ENCODE data around the gene FIS1. TPM values are rescaled to one million over a fixed set of nuclear protein-coding genes. Genes with fewer than 3 reads are reported as not detected.
"Not testable (repeated sequence)": the region's sequence is repeated elsewhere in the genome, so short reads cannot be mapped to it uniquely, and the experiment has no call there.

Gene FIS1
- total RNA-seq, 2 experiments from 2014 or later = 128 to 129 TPM

DNA sequence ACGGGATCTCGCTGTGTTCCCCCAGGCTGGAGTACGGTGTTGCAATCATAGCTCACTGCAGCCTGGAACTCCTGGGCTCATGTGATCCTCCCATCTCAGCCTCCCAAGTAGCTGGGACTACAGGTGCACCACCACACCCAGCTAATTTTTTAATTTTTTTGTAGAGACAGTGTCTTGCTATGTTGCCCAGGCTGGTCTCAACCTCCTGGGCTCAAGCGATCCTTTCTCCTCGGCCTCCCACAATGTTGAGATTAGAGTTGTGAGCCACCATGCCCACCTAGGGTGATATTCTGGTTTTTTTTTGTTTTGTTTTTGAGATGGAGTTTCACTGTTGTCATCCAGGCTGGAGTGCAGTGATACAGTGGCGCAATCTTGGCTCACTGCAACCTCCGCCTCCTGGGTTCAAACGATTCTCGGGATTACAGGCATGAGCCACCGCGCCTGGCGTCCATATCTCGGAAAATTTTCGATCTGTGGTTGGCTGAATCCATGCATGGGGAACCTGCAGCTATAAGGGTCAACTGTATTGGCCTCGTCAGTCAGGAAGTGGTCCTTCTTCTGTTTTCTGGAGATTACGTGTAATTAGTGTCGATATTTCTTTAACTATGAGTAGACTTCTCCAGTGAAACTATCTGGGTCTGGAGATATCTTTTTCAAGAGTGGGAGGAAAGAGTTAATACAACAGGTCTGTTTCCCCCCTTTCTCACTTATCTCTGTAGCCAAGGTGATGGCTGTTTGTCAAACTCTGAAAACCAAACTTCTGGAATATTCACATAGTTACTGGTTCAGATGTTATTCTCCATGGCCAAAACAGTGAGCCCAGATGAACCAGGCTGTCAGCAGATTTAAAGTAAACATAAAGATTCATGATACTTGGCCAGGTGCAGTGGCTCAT lies 21.0 kb upstream of the FIS1 start:
- ChIA-PET POLR2A (no interaction called here), CTCF (interaction anchor here (1.5 to 1.7 kb wide), 2 partner anchors 22 to 74 kb away, joined by 3 to 4 read pairs; no protein-coding TSS in a partner anchor)

DNA sequence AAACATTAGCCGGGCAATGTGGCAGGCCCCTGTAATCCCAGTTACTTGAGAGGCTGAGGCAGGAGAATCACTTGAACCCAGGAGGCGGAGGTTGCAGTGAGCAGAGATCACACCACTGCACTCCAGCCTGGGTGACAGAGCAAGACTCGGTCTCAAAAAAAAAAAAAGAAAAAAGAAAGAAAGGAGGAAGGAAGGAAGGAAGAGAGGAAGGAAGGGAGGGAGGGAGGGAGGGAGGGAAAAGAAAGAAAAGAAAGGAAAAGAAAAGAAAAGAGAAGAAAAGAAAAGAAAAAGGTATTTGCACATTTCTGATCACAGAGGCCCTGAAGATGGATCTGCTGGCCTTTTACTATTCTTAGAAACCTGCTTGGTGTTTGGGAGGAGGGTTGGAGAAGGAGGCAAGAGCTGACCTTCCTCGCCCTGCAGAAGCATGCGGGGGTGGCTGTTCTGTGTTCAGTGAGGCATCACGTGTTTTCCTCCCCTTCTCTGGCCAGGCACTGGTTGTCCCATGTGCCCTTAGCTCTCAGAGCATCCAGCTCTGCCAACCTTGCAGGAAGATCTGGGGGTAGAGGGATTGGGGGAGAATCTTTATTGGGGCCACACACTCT lies 19.3 kb upstream of the FIS1 start:
- POLR2A ChIA-PET = not testable (repeated sequence)
- CTCF ChIA-PET = interaction anchor here (1.5 kb wide), 1 partner anchor 72 kb away, joined by 4 read pairs; no protein-coding TSS in a partner anchor

DNA sequence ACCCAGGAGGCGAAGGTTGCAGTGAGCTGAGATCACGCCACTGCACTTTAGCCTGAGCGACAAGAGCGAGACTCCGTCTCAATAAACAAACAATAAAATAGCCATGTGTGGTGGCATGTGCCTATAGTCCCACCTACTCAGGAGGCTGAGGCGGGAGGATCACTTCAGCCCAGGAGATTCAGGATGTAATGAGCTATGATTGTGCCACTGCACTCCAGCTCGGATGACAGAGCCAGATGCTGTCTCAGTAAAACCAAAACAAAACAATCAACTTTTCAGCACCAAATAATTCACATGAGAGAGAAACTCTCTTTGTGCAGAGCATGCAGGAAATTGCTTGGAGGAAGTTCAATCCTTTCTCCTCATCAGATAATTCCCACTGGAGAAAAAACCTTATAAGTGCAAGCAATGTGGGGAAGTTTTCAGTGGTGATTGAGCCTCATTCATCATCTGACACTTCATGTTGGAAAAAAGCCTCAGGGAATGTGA lies 13.4 kb upstream of the FIS1 start:
- ChIA-PET POLR2A (no interaction called here), CTCF (interaction anchor here (0.7 to 1.2 kb wide), 2 partner anchors 12 to 16 kb away, joined by 3 read pairs; no protein-coding TSS in a partner anchor)

- ChIA-PET POLR2A (no interaction called here), CTCF (interaction anchor here (0.8 to 1.8 kb wide), 2 partner anchors 12 to 60 kb away, joined by 3 to 8 read pairs; no protein-coding TSS in a partner anchor)
Measured at GRCh38 chr7:101255796-101256195, 10.9 kb upstream of the FIS1 start.

DNA sequence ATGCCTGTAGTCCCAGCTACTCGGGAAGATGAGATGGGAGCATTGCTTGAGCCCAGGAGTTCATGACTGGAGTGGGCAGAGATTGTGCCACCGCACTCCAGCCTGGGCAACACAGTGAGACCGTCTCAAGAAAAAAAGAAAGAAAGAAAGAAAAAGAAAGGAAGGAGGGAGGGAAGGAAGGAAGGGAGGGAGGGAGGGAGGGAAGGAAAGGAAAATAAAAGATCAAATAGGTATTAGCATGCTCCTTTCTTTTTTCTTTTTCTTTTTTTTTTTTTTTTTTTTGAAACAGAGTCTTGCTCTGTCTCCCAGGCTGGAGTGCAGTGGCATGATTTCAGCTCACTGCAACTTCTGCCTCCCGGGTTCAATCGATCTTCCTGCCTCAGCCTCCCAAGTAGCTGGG lies 8.3 kb upstream of the FIS1 start:
- CTCF ChIA-PET = interaction anchor here (1.7 kb wide), 1 partner anchor 35 kb away, joined by 8 read pairs; the partner anchor contains the start of genes PLOD3 and ZNHIT1
- POLR2A ChIA-PET = interaction anchor here (0.5 kb wide), 1 partner anchor 153 kb away, joined by 4 read pairs; no protein-coding TSS in a partner anchor

DNA sequence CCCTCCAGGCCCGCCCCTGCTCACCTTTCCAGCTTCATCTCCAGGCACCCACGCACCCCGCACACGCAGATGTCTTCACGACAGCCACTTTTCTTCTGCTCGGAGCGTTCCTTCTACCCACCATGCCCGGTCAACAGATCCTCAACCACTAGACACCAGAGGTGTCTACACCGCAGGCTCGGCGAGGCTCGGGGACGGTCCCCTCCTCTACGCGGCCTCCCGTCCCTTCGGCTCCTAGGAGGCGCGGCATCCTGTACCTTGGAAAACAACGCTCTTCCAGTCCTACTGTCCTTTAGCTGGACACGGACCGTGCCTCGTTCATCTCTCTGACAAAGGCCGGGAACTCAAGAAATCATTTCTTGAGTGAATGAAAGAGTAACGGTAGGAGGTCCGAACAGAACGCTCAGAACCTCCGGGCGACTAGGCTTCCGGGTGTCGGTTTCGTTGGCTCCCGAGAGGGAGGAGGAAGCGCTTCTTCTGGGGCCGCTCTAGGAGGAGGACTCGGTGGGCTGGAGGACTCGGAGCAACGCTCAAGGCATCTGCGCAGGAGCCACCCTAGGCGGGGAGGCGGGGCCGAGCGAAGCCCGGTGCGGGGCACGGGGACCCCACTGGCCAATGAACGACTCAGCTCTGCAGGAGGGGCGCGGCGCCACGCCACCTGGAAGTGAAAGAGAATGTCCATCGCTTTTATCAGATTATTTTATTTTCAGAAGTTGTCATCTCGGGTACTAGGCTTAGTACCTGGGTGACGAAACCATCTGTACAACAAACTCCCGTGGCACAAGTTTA lies 7.2 kb upstream of the FIS1 start:
- ChIA-PET POLR2A (interaction anchor here (0.6 to 1.6 kb wide), 4 partner anchors 11 to 363 kb away, joined by 3 to 9 read pairs (median 8); partner anchors contain the start of genes PLOD3 and ZNHIT1), CTCF (interaction anchor here (0.6 to 1.7 kb wide), 6 partner anchors 8 to 375 kb away, joined by 3 to 8 read pairs (median 3); partner anchors contain the start of genes PLOD3 and ZNHIT1)

- CTCF ChIA-PET = interaction anchor here (1.4 kb wide), 2 partner anchors 32 to 65 kb away, joined by 3 read pairs; no protein-coding TSS in a partner anchor
- POLR2A ChIA-PET = interaction anchor here (1.3 kb wide), 1 partner anchor 16 kb away, joined by 8 read pairs; no protein-coding TSS in a partner anchor
Measured at GRCh38 chr7:101250324-101250723, 5.4 kb upstream of the FIS1 start.

DNA sequence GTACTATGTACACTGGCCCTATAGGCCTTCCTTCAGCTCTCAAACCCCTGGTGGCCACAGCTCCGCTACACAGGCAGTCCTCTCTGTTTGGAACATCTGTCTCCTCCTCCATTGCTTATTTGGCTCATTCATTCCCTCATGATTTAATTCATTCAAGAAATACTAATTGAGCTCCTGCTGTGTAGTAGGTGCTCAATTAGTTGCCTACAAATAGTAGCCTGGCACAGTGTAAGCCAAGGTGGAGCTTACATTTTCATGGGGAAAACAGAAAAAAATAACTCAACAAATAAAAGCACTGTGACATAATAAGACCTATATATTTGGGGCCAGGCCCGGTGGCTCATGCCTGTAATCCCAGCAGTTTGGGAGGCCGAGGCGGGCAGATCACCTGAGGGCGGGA lies 3.4 kb upstream of the FIS1 start:
- ChIA-PET CTCF (interaction anchor here (0.5 kb wide), 1 partner anchor 190 kb away, joined by 3 read pairs; no protein-coding TSS in a partner anchor), POLR2A (no interaction called here)

- CTCF ChIA-PET = interaction anchor here (1.1 to 4.6 kb wide), 7 partner anchors 10 to 104 kb away, joined by 3 to 36 read pairs (median 7); partner anchors contain the start of genes PLOD3 and ZNHIT1
- POLR2A ChIA-PET = interaction anchor here (0.9 to 2.1 kb wide), 3 partner anchors 27 to 160 kb away, joined by 3 to 19 read pairs (median 4); partner anchors contain the start of genes PLOD3, TRIM56 and ZNHIT1
Measured at GRCh38 chr7:101245147-101245668, 327 bp upstream of the FIS1 start.

- POLR2A ChIA-PET = interaction anchor here (0.7 to 2.1 kb wide), 2 partner anchors 26 to 354 kb away, joined by 3 to 19 read pairs; partner anchors contain the start of genes PLOD3, UFSP1 and ZNHIT1
- CTCF ChIA-PET = interaction anchor here (0.5 to 4.6 kb wide), 18 partner anchors 8 to 431 kb away, joined by 3 to 36 read pairs (median 3); partner anchors contain the start of genes PLOD3 and ZNHIT1
Measured at GRCh38 chr7:101243646-101244374, 1.1 kb downstream of the FIS1 start.

GRCh38 chr7:101241443-101242349 lies 3.2 kb downstream of the FIS1 start:
- ChIA-PET CTCF (interaction anchor here (0.7 kb wide), 1 partner anchor 215 kb away, joined by 3 read pairs; no protein-coding TSS in a partner anchor), POLR2A (interaction anchor here (0.6 kb wide), 2 partner anchors 10 to 32 kb away, joined by 3 to 9 read pairs; no protein-coding TSS in a partner anchor)

- CTCF ChIA-PET = no interaction called here
- POLR2A ChIA-PET = interaction anchor here (0.6 kb wide), 2 partner anchors 11 to 31 kb away, joined by 3 to 9 read pairs; no protein-coding TSS in a partner anchor
Measured at GRCh38 chr7:101241015-101241363, 3.9 kb downstream of the FIS1 start.

- CTCF ChIA-PET = interaction anchor here (0.6 kb wide), 1 partner anchor 96 kb away, joined by 7 read pairs; no protein-coding TSS in a partner anchor
- POLR2A ChIA-PET = interaction anchor here (0.6 kb wide), 1 partner anchor 30 kb away, joined by 3 read pairs; no protein-coding TSS in a partner anchor
Measured at GRCh38 chr7:101240226-101241014, 4.5 kb downstream of the FIS1 start.

- ChIA-PET POLR2A (no interaction called here), CTCF (no interaction called here)
Measured at GRCh38 chr7:101239951-101240220, 5.0 kb downstream of the FIS1 start.

GRCh38 chr7:101239191-101239950 lies 5.5 kb downstream of the FIS1 start:
- ChIA-PET CTCF (no interaction called here), POLR2A (interaction anchor here (0.6 kb wide), 1 partner anchor 14 kb away, joined by 3 read pairs; no protein-coding TSS in a partner anchor)

All from activated CD8-positive, alpha-beta memory T cell treated with anti-CD3 and anti-CD28 coated beads for 36 hours (primary cell).